Measurements from ENCODE around the gene DPP7. TPM values are rescaled to one million over a fixed set of nuclear protein-coding genes. Genes with fewer than 3 reads are reported as not detected.

DPP7 gene
- total and polyA plus RNA-seq, 2 of the 4 experiments (the other 2 are of a cell fraction): 14.9 to 76.4 TPM

GRCh38 chr9:137113385-137114159, 961 bp downstream of the DPP7 start:
- Histone ChIP-seq H4K91ac (ENCODE audit: insufficient read depth, low read depth, low read length) (no peak overlapping the region), H3K14ac (replicated peaks; ENCODE audit: low read depth, low read length) (no peak overlapping the region), H2AK5ac (ENCODE audit: low read depth, low read length) (peak overlapping the region; percentile 59; the same call in 1 of the 2 replicates), H2BK120ac (ENCODE audit: low read depth, low read length) (no peak overlapping the region), H2BK5ac (ENCODE audit: low read depth, low read length, poor library complexity, severe bottlenecking) (no peak overlapping the region), H2AK9ac (replicated peaks; ENCODE audit: low read depth, low read length, poor library complexity) (peak overlapping the region; percentile 78), H2BK15ac (ENCODE audit: low read depth, low read length) (no peak overlapping the region), H3K9me3 (ENCODE audit: control insufficient read depth, insufficient read depth, low read length) (no peaks in the 10 kb centered on the region), H3K4me2 (ENCODE audit: low read depth, low read length) (peak overlapping the region; percentile 86), H3K27ac (ENCODE audit: insufficient read depth, low read length) (no peak overlapping the region; the same call in 1 of the 2 replicates), H3K56ac (ENCODE audit: extremely low read depth, insufficient read depth, low read length) (no peak overlapping the region), H4K5ac (ENCODE audit: low read depth, low read length) (no peak overlapping the region), H3K23ac (ENCODE audit: low read depth, low read length) (0 out of 2 replicates have a peak overlapping the region, but pooled peaks have one; percentile 66), H4K20me1 (ENCODE audit: insufficient read depth, low read length) (no peaks in the 10 kb centered on the region), H3K27me3 (ENCODE audit: control insufficient read depth, insufficient read depth, low read length) (no peaks in the 10 kb centered on the region), H3K18ac (ENCODE audit: low read depth, low read length) (no peak overlapping the region), H3K36me3 (ENCODE audit: control insufficient read depth, insufficient read depth, low read length) (peaks cover 33% of the 10 kb centered on the region), H3K9me1 (ENCODE audit: insufficient read depth, low read length) (no peaks in the 10 kb centered on the region), H3K4me1 (ENCODE audit: control insufficient read depth, insufficient read depth, low read length) (peaks cover 6% of the 10 kb centered on the region), H4K8ac (ENCODE audit: low read depth in 2 of 2, low read length in 2 of 2) (no peak overlapping the region; a peak in 1 of 4 replicates), H3K4me3 (ENCODE audit: insufficient read depth, low read depth, low read length) (peak overlapping the region; percentile 48), H2BK20ac (ENCODE audit: low read depth, low read length) (no peak overlapping the region), H2AFZ (replicated peaks; ENCODE audit: low read length, poor library complexity) (peak overlapping the region; percentile 58), H3K79me1 (ENCODE audit: low read depth in 1 of 2, low read length in 2 of 2) (0 out of 4 replicates have a peak, but pooled peaks cover 0 to 3% of the 10 kb centered on the region in 2 experiments), H3K9ac (ENCODE audit: low read depth, low read length) (no peak overlapping the region), H3K4ac (ENCODE audit: low read depth, low read length) (no peak overlapping the region)
- DNase-seq (no peak), ATAC-seq (ENCODE audit: low read depth) (no peak)
- WGBS, 2 experiments (ENCODE audit: extremely low coverage in 2 of 2, insufficient read length in 1 of 2): 22% methylated on average over 12 of the region's 66 CpGs; no CpG with 5 or more reads in 1 of the 2 experiments
- in situ Hi-C loops (cut with MboI; ENCODE audit: low sequenced_read_pairs) (no loop called here), intact Hi-C loops (cut with micrococcal nuclease) (no loop called here), dilution Hi-C loops (cut with HindIII; ENCODE audit: low sequenced_read_pairs, unreplicated experiment) (no loop called here)
- CTCF ChIA-PET: no interaction called here
- BruUV-seq (replicated peaks): no TSS peak
- POLR2A ChIA-PET (ENCODE audit: unreplicated experiment): no interaction called here
- TF ChIP-seq BHLHE40 (IDR thresholded peaks at IDR 0.05; ENCODE audit: low read depth, low read length) (no peak), CTCF (conservative IDR thresholded peaks at IDR 0.05; ENCODE audit: low read depth, low read length) (no peak), SMC3 (IDR thresholded peaks at IDR 0.05; ENCODE audit: low read depth, low read length) (no peak), ELK1 (IDR thresholded peaks at IDR 0.05; ENCODE audit: borderline replicate concordance, low read depth, low read length) (no peak), NFE2L2 (IDR thresholded peaks at IDR 0.05; ENCODE audit: low read depth, low read length) (no peak), USF2 (IDR thresholded peaks at IDR 0.05; ENCODE audit: low read depth, low read length) (no peak), MAZ (IDR thresholded peaks at IDR 0.05; ENCODE audit: borderline replicate concordance, low read depth, low read length) (no peak), MXI1 (IDR thresholded peaks at IDR 0.05; ENCODE audit: borderline replicate concordance, low read depth, low read length) (no peak), FOS (IDR thresholded peaks at IDR 0.05; ENCODE audit: low read depth, low read length) (no peak), RFX5 (IDR thresholded peaks at IDR 0.05; ENCODE audit: low read depth, low read length) (no peak), CEBPB (IDR thresholded peaks at IDR 0.05; ENCODE audit: low read depth, low read length) (no peak), POLR2A (IDR thresholded peaks at IDR 0.05; ENCODE audit: low read depth, low read length) (no peak)

All from IMR-90 (cell line).